DMS 273 (cell line): ENCODE data around the gene LRRN4.
A peak's percentile ranks its signal among the peaks of the same experiment; 100 is the strongest.
"Not testable (repeated sequence)": the region's sequence is repeated elsewhere in the genome, so short reads cannot be mapped to it uniquely, and the experiment has no call there.

Experiments
- DNase-seq: peaks from one replicate; lab custom pipeline; 2025; ENCODE audit not compliant: unreplicated experiment; lab: John Stamatoyannopoulos, UW

LRRN4 gene

DNA sequence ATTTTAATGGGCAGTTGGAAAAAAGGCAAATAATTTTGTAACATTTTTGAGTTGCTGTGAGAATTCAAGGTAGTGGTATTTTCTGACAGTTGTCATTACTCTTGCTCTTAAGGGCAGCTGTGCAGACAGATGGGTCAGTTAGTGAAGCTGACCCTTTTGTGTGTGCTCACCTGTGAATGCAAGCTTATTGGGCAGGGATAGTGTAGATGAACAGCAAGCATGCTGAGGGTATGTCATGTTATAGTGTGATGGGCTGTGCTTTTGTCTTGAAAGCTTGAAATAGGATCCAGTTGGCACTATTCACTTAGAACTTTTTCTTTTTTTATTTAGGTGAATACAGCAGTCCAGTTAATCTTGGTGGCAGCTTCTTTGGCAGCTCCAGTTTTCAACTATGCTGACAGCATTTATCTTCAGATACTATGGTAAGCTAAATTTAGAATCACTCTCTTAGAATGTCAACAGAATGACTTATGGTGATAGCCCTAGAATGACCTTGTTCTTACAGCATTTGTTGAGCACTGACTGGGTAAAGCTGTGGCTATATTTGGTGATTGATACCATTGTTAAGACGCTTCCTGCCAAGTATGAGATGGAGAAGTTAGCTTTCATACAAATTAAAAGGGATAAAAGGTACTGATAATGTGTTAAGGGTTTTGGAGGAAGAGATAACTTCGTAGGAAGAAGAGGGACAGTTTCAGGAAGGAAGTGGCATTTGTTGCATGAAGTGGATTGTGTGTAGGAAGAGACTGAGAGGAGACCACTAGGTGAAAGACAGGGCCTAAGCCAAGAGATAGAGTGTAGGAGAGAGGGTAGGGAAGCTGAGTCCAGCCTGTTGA, 19.5 kb downstream of the LRRN4 start:
- DNase-seq, result no peak

DNA sequence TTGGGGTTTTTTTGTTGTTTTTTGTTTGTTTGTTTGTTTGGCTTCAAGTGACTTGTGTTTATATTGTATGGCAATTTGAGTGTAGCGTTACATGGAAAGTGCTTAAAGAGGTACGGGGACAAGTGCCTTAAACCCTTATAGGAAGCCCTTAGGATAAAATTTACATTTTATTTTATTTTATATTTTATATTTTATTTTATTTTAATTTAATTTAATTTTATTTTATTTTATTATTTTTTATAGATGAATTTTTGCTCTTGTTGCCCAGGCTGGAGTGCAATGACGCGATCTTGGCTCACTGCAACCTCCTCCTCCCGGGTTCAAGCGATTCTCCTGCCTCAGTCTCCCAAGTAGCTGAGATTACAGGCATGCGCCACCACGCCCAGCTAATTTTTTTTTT, 21.0 kb downstream of the LRRN4 start:
- not testable (repeated sequence) for DNase-seq

DNA sequence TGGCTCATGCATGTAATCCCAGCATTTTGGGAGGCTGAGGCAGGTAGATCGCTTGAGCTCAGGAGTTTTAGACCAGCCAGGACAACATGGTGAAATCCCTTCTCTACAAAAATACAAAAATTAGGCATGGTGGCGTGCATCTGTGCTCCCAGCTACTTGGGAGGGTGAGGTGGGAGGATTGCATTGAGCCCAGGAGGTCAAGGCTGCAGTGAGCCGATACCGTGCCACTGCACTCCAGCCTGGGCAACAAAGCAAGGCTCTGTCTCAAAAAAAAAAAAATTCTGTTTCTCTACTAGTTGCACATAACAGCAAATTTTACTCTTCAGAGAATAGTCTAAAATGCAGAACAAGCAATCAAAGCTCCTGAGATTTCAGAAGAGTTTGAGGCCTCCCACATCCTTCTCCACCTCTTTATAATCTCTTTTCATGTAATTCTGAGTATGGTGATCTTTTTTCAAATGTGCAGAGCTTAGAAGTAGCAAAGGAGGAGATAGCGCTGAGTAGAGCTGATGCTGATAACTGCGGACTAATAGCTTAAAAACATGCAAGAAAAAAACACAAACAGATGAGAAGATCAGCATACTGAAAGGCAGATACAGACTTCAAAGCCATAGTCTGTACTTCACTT, 23.3 kb downstream of the LRRN4 start:
- DNase-seq, result no peak

DNA sequence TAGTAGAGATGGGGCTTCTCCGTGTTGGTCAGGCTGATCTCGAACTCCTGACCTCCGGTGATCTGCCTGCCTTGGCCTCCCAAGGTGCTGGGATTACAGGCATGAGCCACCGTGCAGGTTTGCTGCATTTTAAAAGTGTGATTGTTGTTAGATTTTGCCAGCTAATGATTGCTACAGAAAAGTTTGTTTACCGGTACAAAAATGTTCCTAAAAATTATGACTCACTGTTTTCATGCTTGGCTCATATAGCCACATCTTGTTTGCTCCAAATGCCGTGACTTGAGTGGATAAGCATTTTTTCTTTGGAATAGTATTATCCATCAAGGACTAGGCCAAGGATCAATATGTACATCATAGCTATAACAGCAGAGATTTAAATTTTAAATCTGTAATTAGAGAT, 24.3 kb downstream of the LRRN4 start:
- no peak for DNase-seq

DNA sequence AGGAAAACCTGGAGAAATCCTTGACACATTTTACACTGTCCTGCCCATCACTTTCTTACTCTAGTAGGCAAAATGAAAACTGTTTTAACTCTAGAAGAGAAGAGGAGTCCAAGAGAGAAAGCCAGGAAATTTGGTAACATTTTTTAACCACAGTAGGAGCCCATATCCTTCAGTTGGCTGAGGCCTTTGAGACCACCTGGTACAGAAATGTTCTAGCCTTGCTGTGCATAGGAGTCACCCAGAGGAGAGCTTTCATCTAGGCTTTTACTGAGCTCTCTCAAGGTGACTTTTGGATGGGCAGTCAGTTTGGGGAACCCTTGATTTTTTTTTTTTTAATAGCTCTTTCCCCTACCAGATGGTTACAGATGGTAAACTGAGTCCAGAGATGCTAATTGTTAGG, 25.0 kb downstream of the LRRN4 start:
- no peak for DNase-seq

DNA sequence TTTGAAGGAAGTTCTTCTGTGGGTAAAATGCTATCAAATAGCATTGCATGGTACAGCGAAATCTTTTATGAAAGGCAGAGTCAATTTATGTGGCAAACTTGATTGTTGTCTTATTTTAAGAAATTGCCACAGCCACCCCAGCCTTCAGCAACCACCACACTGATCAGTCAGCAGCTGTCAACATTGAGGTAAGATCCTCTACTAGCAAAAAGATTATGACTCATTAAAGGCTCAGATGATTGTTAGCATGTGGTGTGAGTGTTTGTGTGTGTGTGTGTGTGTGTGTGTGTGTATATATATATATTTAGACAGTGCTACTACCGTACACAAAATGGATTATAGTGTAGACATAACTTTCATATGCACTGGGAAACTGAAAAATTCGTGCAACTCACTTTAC, 27.8 kb downstream of the LRRN4 start:
- no peak for DNase-seq

DNA sequence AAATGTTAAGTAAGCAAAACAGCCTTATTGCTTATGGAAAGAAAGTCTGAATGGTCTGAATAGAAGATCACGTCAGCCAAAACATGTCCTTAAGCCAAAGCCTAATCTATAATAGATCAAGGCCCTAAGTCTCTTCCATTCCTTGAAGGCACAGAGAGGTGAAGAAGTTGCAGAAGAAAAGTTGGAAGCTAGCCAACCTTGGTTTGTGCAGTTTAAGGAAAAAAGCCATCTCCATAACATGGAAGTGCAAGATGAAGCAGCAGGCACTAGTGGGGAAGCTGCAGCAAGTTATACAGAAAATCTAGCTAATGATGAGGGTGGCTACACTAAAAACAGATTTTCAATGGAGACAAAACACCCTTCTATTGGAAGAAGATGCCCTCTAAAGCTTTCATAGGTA, 29.1 kb downstream of the LRRN4 start:
- peak; percentile 12 for DNase-seq

DNA sequence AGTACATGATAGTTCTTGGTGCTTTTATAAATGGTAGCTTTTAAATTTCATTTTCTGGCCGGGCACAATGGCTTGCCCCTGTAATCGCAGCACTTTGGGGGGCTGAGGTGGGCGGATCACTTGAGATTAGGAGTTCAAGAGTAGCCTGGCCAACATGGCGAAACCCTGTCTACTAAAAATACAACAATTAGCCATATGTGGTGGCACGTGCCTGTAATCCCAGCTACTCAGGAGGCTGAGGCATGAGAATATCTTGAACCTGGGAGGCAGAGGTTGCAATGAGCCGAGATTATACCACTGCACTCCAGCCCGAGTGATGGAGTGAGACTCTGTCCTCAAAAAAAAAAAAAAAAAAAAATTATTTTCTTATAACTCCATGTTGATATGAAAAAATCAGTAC, 36.0 kb downstream of the LRRN4 start:
- no peak for DNase-seq

DNA sequence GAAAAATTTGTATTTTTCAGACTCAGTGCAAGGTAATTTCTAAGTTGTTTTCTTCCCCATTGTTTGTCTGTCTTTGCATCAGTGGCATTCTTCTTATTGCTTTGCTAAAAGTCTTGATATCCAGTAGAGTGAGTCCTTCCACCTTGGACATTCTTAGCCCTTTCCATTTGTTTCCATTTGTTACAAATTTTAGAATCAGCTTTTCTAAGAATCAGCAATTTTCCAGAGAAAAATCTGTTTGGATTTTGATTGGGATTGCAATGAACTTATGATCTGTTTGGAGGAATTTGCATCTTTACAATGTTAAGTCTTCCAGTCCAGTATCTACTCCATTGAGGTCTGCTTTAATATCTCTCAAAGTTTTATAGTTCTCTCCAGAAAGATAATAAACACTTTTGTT, 36.4 kb downstream of the LRRN4 start:
- no peak for DNase-seq

DNA sequence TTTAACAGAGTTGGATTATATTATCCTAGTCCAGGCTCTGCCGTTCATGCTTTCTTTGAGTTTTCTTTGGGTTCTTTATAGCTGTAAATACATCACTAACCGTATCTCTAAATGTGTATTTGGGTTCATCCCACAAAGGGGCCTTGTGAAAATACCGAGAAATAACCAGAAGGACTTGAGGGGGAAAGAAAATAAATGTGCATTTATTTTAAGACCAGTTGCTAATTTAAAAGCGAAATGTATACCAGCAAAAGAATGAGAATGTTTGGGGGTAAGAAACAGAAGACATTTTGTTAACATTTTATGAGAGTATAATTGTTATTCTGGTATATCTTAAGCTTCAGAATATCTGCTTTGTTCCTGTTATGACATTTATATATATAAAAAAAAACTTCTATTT, 38.9 kb downstream of the LRRN4 start:
- DNase-seq, result no peak

DNA sequence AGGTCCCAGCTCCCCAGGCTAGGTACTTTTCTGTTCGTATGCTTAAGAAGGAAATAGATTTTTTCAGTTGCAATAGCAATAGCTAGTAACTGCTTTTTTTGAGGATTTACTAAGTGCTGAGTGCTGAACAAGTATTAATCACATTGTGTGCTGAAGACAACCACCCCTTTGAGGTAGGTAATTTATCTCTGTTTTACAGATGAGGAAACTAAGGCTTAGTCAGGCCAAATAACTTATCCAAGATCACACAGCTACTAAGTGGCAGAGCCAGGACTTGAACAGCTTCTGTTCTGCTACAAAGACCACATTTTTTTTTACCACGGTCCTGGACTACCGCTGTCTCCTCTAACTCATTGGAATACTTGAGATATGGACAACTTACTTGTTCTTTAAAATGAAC, 39.8 kb downstream of the LRRN4 start:
- no peak for DNase-seq

DNA sequence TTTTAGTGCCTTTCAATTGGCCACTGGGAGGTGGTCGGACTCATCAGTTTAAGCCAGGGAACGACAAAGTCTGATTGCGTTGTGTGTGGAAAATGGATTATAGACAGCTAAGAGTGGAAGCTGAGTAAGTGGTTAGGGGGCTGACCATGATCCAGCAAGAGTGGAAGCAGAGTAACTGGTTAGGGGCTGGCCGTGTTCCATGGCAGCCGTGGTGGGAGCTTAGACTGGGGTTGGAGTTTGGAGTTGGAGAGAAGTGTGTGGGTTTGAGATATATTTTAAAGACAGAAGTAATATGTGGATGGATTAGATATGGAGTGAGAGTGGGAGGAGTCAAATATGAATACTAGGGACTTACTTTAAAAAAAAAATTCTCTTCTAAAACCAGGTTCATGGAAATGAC, 41.7 kb downstream of the LRRN4 start:
- no peak for DNase-seq

DNA sequence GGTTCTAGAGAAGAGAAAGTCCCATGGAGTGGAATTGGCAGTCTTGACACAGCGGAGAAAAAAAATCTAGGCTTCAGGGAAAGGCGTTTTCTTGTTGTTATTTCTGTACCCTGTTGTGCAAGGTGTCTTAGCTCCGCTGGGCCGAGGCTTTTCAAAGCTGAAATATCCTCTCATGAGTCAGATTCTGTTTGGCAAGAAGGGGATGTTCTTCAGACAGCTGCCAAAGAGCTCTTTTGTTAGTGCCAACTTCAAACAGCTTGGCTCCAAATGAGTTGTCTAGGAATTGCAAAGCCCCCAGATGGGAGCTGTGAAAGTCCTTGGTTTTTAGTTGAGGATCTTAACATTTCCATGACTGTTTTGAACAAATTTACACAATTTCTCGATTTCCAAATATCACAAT, 45.6 kb downstream of the LRRN4 start:
- peak; percentile 78 for DNase-seq

DNA sequence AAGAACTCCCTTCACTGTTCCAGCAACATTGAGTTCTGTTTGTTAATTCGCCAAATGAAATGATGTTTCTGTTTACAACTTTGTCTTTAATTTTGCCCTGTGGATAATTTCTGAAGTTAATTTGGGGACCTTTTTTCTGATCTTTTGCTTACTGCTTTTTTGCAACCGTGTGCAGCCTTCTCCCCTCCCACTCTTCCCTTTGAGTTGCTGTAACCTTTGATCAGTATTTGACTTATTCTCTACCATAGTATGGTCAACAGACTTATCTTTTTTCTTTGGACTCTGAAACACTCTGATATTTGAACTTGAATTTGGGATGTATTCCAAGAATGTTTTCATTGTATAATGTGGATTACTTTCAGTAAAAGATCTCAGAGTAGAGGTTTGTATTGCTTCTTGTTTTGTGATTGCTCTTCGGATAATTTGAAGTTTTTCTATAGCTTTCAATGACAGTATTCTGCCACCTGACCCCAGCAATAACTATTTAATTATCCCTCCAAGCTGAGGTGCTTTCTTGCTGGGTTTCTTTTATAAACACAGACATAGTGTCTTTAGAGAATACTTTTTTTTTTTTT, 46.2 kb downstream of the LRRN4 start:
- no peak for DNase-seq

DNA sequence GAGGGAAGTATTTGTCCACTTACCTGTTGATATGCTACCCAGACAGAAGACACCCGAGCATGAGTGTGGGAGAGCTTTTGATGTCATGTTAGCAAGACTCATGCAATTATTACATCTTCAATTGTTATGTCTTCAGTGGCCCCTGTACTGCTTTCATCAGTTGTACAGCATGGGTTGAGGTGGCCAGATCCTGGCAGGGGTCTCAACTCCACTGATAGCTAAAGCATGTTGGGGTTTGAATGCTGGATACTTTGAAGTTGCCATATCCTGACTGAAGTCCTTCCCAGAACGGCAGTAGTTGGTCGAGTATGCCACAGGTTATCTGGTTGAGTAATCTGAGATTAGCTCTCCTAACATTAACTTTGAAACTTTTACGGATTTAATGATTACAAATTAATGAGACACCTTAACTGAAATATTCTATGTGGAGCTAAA, 46.7 kb downstream of the LRRN4 start:
- peak; percentile 31 for DNase-seq

DNA sequence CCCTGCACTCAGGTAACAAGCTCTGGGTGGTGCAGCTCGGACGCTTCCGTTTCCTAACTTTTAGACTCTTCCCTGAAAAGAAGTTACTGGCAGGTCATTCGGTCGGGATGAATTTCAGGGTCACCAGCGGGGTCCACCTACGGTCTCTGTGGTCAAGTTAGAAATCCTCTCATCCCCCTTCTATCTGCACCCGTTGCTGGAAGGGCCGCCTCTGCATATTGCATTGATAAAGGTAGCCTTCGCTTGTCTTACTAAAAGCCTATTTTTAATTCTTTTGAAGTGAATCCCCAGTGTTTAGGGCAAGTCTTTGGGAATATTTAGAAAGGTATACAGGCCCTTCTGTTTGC, 47.3 kb downstream of the LRRN4 start:
- DNase-seq, result peak; percentile 39

DNA sequence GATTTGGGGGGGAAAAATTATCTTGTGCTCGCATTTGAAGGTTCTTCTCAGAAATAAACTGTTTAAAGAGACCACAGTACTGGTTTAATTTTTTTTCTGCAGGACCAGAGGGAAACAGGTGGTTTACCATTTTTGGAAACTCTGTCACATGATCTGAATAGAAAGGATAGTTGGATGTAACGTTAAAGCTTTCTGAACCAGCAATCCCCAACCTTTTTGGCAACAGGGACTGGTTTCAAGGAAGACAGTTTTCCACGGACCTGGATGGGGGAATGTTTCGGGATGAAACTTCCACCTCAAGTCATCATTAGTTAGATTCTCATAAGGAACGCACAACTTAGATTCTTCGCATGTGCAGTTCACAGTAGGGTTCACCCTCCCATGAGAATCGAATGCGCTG, 53.0 kb downstream of the LRRN4 start:
- DNase-seq, result no peak

DNA sequence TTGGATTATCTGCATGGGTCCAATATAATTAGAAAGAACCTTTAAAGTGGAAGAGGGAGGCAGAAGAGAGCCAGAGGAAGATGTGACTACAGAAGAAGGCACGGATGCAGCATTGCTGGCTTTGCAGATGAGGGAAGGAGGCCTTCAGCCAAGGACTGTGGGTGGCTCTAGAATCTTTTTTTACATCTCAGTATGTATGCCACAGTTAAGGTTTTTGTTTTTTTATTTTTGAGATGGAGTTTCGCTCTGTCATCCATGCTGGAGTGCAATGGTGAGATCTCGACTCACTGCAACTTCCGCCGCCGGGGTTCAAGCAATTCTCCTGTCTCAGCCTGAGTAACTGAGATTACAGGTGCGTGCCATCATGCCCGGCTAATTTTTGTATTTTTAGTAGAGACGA, 54.1 kb downstream of the LRRN4 start:
- DNase-seq, result no peak

DNA sequence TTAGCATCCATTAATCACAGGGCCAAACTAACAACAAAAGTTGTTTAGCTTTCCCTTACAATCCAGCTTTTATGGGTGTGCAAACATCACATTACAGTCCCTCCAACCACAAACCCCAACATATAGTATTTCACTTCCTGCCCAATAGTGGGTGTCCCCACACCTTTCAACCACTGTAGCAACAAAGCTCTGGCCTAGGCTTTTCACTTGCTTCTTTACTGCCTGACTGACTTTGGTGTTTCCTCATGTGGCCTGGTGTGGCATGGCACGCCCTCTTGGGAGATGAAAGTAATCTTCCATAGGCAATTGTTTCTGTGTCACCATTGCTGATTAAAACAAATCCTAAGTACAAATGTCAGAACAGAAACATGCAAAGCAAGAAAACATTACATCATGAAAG, 57.1 kb downstream of the LRRN4 start:
- no peak for DNase-seq

DNA sequence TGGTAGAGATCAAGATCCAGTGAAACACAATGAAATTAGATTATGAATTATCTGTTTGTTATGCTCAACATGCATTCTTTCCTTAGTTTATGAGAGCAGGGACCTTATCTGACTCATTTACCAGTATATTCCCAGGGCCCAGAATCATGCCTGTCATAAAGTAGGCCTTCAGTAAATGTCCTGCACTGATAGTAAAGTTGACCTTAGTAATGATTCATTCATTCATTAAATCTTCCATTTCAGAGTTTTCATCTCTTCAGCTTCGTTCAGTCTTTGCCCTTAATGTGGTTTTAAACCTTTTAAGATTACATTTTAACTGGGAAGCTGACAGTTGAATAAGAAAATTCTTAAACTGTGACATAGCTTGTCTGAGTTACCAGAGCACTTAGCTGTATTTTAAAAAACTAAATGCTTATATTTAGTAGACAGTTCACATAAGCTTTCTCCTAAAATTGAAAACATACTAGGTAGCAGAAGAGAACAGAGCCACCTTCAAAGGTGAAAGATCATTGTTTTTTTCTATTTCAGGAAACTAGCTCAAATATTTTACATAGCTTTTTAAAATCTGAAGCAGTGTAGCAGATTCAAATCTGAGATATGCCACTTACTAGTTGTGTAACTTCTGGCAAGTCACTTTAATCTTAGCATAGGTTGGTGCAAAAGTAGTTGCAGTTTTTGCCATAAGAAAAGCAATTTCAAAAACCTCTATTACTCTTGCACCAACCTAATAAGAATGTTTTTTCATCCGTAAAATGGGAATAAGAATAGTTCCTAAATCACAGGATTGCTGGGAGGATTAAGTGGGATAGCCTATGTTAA, 62.0 kb downstream of the LRRN4 start:
- no peak for DNase-seq

DNA sequence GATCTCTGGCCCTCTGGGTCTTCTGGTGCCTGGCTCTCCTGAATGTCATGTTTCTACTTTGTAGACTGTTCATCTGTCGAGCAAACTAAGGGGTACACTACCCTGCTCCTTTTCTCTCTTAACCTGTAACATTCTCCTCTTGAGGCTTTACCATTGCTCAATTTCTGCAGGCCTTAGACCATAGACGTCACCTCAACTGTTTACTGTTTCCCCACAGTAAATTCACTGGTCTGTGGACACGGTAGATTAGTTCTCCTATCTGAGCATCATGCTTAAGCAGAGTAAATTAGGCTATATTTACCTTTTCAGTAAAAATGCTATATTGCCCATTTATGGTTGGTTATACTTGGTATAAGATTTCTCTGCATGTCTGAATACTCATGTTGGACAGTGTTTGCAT, 62.9 kb downstream of the LRRN4 start:
- DNase-seq, result no peak
